NCI-H1092 treated with DMSO at 0.1 percent for 48 hours (cell line): ENCODE data around the gene ARHGAP22.

ENCODE experiments used
- DNase-seq: peaks from one replicate; lab custom pipeline; 2025; lab: John Stamatoyannopoulos, UW

The ARHGAP22 gene

GRCh38 chr10:48552946-48553564 is 51.8 kb downstream of the ARHGAP22 start:
- DNase-seq: no peak

GRCh38 chr10:48551861-48552591 is 52.8 kb downstream of the ARHGAP22 start:
- DNase-seq: peak; percentile 31

DNA sequence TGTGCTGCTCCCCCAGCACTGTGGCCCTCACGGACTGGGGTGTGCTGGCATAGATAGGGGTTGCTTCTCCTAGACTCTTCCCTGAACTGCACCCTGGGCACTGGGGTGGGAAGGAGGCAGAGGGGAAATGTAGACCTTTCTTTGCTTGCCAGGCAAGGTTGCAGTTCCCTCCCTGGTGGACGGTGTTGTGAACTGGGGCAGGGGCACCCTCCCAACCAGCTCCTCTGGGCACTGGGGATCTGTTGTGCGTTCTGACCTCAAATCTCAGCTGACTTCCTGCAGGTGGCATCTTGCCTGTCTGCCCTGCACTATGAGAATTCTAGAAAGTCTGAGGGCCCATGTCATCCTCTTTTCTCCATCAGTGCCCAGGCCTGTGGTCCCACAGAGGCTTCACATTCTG is 53.9 kb downstream of the ARHGAP22 start:
- no peak for DNase-seq

GRCh38 chr10:48550071-48550691 is 54.7 kb downstream of the ARHGAP22 start:
- DNase-seq: no peak

DNA sequence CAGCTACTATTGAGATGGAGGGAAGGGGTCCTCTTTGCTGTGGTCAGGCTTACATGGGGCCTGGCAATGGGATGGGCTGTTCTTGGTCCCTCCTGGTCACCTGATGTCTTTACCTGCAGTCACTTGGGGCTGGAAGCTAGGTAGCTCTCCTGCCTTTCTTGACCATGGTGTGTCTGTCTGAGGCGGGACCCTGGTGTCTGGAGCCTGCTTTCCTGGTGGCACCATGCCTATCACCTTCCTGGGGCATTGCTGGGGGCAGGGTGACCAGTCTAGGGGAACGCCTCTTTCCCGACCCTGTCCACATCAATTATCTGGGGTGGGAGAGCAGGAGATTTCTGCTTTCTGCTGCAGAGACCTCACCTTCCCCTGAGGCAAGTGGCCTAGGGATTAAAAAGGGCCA is 55.6 kb downstream of the ARHGAP22 start:
- no peak for DNase-seq

DNA sequence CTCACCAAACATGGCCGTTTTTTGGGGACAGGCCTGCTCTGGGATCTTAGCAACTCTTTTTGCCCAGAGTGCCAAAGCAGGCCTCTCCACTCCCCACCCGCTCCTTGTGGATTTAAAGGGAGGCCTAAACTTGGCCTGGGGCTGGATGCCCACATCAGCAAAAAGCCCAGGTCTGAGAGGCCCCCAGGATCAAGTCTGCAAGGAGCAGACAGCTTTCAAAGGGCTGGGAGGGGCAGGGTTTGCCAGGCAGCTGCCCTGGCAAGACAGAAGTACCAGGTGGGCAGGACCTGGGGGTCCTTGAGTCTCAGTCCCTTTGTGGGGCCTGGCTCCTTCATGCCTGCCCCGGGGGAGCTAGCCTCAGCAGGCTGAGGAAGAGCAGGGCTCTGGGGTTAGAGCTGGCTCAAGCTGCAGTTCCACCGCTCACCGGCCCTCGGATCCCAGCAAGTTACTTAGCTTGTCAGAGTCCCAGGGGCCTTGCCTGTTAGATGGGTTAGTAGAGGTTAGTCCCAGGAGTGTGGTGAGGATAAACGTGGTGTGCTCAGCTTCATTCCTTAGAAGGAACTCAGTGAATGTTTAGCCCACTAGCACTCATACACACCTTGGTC is 56.2 kb downstream of the ARHGAP22 start:
- DNase-seq: no peak

DNA sequence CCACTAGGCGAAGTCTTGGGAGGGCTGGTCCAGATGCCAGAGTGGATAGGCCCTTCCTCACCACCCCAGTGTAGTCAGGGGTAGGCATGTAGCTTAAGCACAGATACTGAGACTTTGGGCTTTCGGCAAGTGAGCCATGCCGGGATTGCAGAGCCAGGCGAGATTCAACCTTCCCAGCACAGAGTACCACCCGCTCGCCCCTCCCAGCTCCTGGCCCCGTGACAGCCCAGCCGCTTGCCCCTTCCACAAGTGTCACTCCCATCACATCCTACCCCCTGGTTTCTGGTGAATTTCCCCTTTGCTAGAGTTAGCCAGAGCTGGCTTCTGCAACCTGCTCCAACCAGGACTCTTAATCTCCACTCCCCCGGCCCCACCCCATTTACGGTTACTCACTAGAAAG is 56.9 kb downstream of the ARHGAP22 start:
- DNase-seq: no peak

- DNase-seq: no peak
These were observed 57.6 kb downstream of the ARHGAP22 start for GRCh38 chr10:48547061-48547895.

DNA sequence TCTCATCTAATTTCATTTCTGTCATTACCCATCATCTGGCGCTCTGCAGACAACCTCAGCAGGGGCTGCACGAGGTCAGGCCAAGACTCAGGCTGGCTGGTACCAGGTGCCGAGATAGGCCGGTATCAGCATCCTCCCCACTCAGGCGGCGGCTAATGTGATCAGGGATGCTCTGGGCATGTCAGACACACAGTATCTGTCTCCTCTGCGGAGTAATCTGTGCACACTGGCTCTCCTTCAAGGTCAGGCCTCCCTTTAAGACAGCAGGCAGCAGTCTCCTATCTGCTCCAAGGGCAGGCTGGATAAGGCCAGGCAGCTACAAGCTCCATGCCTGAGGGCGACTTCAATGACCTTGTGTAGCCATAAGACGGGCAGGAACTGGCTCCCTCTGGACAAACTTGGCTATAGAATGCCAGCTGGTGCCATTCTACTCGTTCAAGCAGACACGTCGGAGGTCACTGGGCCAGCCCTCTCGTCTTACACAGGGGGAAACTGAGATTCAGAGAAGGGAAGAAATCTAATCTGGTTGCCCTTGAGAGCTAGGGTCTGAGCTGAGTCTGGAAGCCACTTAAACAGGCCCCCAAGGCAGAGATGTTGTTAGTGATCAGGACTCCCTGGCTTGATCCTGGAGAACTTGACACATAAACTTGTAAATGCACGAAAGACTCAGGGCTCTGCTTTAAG is 59.3 kb downstream of the ARHGAP22 start:
- no peak for DNase-seq

- no peak for DNase-seq
These were observed 61.6 kb downstream of the ARHGAP22 start for GRCh38 chr10:48543182-48543844.

DNA sequence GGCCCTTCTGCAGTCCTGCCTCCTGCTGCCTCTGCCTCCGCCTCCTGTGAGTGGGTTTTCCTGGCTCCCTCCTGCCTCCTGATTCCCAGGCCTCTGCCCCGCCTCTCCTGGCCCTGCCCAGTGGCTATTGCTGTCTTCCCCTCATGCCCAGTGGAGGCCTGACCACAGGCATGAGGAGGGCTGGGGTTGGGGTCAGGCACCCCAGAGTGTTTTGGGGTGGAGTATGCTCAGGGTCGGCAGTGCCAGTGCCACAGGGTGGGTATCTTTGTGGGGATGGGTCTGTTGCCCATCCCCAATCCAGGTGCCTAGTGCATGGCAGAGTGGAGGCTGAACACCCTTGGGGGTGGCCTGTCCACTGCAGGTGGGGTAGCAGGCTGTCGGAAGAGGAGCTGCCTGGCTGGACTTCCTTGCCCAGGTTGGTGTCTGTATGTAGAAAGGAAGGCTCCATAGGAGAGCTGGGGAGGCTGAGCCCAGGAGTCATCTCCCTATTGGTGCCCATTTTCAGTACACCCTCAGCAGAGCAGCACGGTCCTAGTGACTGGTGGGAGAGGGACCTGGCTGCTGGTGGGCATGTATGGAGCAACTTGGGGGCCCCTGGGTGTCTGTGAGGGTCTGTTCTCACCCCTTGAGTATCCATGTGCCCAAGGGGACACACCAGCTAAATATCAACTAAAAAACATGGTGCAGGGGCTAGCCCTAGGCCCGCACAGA is 62.2 kb downstream of the ARHGAP22 start:
- DNase-seq: no peak

- no peak for DNase-seq
These were observed 63.6 kb downstream of the ARHGAP22 start for GRCh38 chr10:48541144-48541795.

DNA sequence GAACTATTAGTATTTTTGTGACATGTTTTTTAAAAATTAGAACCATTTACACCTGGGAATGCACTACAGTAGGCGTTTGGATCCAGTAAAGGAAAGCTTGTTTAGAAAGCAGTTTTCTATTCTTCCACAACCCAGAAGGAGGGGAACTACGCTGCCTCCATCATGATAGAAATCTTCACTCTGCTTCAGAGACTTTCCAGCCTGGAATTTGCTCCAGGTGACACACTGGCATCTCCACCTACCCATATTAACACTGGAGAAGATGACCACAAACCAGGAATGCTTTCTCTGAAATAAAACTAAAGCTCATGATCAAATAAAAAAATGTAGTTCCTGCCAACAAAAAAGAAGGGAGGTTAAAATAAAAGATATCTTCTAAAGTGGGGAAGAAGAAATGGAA is 66.3 kb downstream of the ARHGAP22 start:
- no peak for DNase-seq

- DNase-seq: no peak
These were observed 67.7 kb downstream of the ARHGAP22 start for GRCh38 chr10:48536916-48537890.

- no peak for DNase-seq
These were observed 68.7 kb downstream of the ARHGAP22 start for GRCh38 chr10:48536156-48536500.

DNA sequence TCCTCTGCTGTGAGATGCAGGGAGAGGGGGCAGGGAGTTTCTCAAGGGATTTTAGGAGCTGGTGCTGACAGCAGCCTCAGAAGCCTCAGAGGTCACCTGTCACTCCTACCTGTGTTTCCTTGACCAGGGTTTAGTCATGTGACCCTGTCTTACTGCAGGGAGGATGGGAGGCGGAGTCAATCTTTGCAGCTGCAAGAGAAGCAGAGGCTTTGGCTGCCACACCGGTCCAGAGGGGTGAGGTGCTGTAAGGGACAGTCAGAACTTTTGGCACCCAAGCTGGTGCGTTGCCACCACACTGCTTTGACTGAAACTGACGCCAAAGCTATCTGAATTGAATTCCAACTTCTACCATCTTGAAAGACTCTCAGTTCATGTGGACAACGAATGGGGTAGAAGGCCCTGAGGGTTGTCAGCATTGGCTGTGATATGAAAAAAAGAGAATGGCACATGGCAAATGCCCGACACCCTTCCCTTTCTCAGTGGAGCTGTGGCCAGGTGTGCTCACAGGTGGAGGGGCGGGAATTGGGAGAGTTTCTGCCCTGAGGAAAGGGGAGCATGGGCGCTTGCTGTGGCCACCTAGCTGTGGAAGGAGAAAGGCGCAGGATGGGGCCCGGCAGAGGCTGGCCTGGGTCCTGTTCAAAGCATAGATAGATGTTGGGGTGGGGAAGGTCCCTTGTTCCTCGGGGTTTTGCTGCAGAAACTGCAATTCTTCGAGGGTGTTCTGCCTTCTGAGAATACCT is 69.3 kb downstream of the ARHGAP22 start:
- DNase-seq: no peak

DNA sequence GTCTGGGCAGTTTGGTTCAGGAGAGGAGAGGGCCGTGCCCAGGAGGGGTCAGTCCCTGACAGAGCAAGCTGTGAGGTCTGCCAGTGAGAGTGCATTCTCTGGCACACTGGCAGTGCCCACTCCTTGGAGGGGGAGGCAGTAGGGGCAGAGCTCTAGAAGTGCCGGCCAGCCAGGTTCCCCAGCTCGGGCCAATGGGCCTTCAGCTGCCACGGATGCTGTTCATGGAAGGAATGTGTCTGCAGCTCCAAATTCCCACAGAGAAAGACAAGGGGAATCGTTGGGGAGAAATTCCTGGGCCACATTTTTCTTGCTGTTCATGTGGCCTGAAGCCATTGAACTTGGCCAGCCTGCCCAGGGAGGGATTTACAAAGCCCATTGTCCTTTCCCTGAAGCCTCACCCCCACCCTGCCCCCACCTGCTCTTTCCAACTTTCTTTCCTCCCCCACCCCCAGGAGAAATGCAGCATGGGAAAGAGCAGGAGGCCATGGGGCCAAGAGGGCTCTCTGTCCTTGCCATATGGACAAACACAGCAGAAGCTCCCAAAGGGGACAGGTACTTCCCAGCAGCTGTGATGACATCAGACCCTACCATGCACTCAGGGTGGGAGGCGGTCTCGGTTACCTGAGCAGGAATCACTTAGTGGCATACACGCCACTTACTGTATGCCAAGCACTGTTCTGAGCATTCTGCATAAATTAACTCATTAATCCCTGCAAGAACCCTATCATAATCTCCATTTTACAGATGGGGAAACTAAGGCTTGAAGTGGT is 70.7 kb downstream of the ARHGAP22 start:
- DNase-seq: no peak
